DMS79 (cell line): Measurements from ENCODE around the gene GPRIN1.

ENCODE experiments used
- DNase-seq: peaks from one replicate; lab custom pipeline; 2025; lab: John Stamatoyannopoulos, UW

Gene GPRIN1

DNA sequence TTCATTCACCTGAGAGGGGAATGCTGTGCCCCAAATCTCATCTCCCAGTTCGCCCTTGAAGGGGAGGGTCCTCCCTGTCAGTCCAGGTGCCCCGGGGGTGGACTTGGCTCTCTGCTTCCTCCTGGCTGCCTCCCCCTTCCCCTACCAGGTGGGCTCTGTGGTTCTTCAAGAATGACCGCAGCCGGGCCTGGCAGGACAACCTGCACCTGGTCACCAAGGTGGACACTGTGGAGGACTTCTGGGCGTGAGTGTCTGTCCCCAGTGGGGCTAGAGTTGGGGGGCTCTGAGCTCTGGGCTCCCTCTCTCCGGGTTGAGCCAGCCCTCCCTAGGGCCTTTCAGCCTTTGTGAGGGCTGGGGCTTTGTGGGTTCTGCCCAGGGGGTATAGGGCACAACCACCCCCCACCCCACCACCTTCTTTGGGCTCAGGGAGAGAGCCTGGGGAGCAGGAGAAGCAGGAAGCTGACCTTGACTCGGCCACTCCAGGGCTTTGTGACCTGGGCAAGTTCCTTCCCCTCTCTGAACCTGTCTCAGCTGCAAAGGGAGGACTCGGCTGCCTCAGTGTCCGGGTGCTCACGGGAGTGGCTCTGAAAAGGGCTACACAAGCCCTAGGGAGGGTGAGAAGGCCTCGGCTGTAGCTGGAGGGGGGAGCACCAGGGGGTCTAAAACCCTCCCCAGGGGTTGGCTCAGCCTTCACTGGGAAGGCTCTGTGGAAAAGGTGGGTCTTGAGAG is 33.7 kb upstream of the GPRIN1 start:
- no peak for DNase-seq

GRCh38 chr5:176642675-176643490 is 32.9 kb upstream of the GPRIN1 start:
- DNase-seq = no peak

DNA sequence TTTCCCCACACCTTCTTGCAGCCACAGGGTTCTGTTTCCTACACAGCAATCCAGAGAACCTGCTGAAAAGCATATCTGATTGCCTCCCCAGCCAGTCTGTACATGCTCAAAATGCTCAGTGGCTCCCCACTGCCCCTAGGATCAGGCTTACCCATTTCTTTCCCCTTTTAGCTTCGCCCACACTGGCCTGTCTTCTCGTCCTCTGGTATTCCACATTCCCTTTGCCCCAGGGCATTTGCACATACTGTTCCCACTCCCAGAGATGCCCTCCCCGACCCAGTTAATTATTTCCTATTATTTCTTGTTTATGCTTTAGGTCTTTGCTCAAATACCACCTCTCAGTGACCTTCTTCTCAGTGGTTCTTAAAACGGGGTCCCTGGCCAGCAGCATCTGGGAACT is 30.7 kb upstream of the GPRIN1 start:
- no peak for DNase-seq

GRCh38 chr5:176639981-176640380 is 30.0 kb upstream of the GPRIN1 start:
- DNase-seq = no peak

DNA sequence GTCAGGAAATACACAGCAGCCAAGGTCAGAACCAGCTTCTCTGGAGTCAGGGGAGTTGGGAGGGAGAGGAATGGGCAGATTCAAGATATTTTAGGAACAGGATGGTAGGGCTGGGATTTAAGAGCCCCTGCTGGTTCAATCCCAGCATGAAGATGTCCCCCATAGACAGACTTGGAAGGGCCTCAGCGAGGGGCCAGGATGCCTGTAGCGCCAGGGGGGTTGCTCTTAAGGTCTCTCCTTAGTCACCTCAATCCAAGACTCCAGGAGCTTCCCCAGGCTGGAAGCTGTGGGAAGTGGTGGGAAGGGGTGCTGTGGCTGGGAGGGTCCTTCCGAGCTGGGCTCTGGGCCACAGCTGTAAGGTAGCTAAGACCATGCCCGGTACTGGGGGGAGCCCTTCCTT is 29.3 kb upstream of the GPRIN1 start:
- DNase-seq = no peak

GRCh38 chr5:176638437-176638836 is 28.5 kb upstream of the GPRIN1 start:
- DNase-seq = no peak

DNA sequence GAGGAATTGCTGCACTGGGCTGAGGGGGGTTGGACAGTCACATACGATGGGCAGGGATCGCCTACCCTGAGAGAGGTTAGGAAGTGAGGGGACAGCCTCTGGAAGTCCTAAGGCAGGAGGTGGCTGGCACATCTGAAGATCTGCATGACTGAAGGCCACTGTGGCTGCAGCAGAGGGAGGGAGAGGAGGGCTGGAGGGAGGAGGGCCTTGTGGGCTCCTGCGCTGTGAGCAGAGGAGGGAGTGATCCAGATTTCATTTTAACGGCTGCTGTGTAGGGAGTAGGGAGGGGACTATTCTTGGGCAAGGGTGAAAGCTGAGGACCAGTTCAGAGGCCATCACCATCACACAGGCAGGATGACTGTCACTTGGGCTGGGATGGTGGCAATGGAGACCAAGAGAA is 27.6 kb upstream of the GPRIN1 start:
- no peak for DNase-seq

- DNase-seq = no peak
These were observed 26.5 kb upstream of the GPRIN1 start for GRCh38 chr5:176636426-176636825.

DNA sequence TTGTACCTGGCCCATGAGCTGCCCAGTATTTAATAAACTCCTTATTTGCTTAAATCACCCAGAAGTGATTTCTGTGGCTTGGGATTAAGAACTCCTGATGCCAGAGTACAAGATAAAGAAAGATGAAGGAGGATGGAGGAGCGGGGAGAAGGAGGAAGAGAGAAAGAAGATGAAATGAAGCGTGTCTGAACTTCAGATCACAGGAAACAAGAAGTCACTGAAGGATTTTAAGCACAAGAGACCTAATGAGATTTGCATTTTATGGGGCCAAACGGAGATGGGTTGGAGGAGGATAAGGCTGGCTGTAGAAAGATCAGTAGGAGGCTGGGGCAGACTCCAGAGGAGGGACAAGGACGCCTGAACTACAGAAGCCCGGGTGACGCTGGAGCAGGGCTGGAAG is 23.6 kb upstream of the GPRIN1 start:
- no peak for DNase-seq

DNA sequence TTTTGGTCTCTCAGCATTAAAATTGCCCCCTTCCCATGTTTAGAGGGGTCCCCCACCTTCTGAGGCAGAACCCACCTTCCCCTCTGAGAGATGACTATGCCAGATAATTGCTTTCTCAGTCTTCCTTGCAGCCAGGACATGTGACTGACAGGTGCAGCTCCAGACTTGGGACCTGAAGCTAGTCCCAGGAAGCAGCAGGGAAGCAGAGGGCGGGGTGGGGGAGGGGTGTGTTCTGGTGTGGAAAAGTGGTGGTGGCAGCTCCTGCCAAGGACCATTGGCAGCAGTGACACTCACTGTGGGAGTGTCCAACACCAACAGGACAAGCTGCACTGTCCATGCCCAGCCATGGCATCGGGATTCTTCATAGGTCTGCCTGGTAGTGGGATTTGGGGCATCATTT is 22.8 kb upstream of the GPRIN1 start:
- no peak for DNase-seq

GRCh38 chr5:176631383-176632200 is 21.6 kb upstream of the GPRIN1 start:
- DNase-seq = no peak

DNA sequence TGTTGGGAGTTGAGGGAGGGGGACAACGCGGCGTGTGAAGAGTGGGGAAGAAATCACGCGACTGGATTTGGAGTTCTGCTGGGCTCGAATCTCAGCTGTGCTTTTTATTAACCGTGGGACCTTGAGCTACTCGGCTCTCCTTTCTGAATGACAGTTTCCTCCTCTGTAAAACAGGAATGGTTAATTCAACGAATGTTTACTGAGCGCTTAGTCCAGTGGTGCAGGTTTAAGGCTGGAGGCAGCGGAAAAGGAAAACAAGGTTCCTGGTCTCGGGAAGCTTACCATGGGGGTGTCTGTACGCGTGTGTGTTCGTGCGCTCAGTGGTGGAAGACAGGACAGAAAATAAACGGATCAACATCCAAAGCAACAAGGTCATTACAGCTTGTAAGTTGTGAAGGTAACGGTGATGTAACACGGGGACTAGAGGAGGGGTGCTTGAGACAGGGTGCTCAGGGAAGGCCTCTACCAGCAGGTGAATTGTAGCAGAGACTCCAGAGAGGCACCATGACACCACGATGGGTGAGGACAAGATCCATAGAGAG is 20.8 kb upstream of the GPRIN1 start:
- no peak for DNase-seq

GRCh38 chr5:176629853-176630680 is 20.1 kb upstream of the GPRIN1 start, which contains the start of the genes EIF4E1B and SNCB:
EIF4E1B (plus strand) TSS chr5:176630675; CDS start chr5:176642788, 12,113 bp downstream.
SNCB (minus strand) TSS chr5:176630534; CDS start chr5:176629654, 880 bp downstream.
- no peak for DNase-seq

DNA sequence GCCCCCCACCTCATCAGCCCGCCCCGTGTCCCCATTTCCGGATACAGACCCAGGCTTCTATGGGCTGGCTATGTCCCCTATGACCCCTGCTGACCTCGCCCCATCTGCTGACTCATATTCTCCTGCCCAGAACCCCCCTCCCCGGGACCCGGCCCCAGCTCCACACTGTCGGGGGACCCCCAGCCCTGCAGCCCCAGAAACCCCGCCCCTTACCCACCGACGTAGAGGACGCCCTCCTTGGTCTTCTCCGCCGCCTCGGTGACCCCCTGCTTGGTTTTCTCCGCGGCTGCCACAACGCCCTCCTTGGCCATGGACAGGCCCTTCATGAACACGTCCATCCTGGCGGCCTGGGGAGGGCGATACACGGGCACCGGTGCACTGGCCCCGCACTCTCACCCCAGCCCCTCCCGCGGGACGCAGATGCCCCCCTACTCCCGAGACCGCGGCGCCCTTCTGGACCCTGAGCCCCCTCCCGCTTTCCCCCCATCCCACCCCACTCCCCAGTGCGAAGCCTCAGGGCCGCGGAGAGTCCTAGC is 19.4 kb upstream of the GPRIN1 start:
- DNase-seq = no peak

GRCh38 chr5:176628406-176629228 is 18.7 kb upstream of the GPRIN1 start:
- no peak for DNase-seq

GRCh38 chr5:176627582-176627981 is 17.6 kb upstream of the GPRIN1 start:
- DNase-seq = no peak

DNA sequence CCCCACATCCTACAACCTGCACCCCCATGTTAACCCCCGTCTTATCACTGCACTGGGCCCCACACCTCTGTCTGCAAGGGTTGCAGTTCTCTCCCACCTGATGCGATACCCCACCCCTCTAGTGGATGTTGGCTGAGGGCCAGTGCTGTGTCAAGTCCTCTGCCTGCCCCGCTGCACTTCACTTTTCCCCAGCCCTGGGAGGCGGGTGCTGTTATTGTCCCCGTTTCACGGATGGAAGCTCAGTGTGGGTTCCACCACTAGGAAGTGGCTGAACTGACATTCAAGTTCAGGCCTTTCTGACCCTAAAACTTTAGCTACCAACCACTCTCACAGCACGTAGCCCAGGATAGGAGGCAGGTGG is 16.9 kb upstream of the GPRIN1 start:
- DNase-seq = no peak

DNA sequence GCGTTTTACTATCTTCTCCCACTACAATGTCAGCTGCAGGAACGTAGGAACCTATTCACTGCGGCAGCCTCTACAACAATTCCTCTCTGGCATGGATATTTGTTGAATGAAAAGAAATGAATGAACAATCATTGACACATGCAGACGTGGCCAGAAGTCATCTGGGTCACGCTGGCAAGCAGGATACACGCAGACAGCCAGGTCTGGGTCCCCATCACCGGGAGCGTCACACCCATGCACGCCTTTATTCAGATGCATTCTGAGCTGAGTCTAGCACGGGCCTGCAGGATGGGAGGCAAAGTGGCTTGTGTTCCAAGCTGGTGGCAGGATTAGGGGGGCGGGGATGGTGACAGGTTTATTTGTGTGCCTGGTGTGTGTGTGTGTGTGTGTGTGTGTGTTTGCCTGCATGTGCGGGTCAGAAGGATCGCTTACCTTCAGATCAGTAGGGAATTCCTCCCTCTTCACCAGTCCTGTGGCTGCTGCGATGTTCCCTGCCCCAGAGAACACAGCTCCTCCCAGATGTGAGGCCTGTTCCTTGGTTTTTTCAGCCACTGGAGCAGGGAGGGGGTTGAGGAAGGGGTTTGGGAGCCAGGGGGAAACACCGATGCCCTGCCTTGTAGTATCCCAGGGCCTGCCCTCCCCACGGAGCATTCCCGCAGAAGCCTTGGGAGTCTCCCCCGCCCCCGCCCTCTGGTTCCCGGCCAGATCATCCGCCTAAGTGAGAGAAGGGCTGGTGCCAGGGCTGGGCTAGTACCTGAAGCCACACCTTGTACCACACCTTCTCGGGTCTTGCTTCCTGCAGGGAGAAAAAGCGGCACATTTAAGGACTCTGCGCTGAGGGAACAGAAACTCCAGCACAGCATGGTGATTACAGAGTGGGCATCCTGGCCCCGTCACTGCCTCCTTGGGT is 16.3 kb upstream of the GPRIN1 start:
- DNase-seq = no peak

DNA sequence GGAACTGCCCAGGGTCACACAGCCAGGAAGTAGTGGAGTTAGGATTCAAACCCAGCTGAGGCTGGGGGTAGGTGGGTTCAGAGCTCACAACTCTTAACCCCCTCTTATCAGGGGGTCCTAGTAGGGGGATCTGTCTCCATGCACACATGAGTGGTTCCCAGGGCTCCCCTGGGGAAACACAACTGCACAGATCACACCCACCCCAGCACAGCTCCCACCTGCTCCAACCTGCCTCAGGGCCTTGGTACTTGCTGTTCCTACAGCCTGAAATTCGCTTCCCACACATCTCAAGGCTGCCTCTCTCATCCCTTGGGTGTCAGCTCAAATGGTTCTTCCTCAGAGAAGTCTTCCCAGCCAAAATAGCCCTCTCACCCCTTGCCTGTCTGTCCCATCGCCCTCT is 15.6 kb upstream of the GPRIN1 start:
- DNase-seq = no peak
